B cell (primary cell): ENCODE data around the gene ZNF384. TPM values are rescaled to one million over a fixed set of nuclear protein-coding genes. Genes with fewer than 3 reads are reported as not detected.

ENCODE experiments used
- ATAC-seq: fragments of 200-7000 bp; cut with Tn5 transposase; one replicate; pipeline ENCODE4 v1.10.0; 2021; ENCODE audit warnings: low read depth, mild to moderate bottlenecking, moderate number of reproducible peaks, moderate library complexity
- CTCF ChIA-PET: fragments of 350-600 bp; sonication (Branson Sonifier 250); formaldehyde crosslinking; loops from one replicate; lab custom pipeline; 2021; ENCODE audit warnings: antibody characterized with exemption, inconsistent platforms; lab: Charles Lee
- POLR2A ChIA-PET: fragments of 350-600 bp; sonication (Branson Sonifier 250); formaldehyde crosslinking; loops from one replicate; lab custom pipeline; 2021; ENCODE audit warnings: antibody characterized with exemption; lab: Charles Lee
- DNase-seq: peaks from one replicate; pipeline ENCODE4 v3.0.0; 2013
- H2AFZ ChIP-seq: 2 replicates; pipeline ENCODE4 v1.6.1; 2012; ENCODE audit warnings: mild to moderate bottlenecking, low read depth, low read length; ENCODE audit not compliant: insufficient read depth, poor library complexity, severe bottlenecking
- H3K27ac ChIP-seq, 2 donors: 1 replicate in 1 of 2; 2 replicates in 1 of 2; pipeline ENCODE4 v1.5.1; 2012 to 2013; ENCODE audit warnings: low read length in 2 of 2, mild to moderate bottlenecking in 2 of 2, moderate library complexity in 1 of 2
- H3K27me3 ChIP-seq, 4 experiments: fragments of 200-600 bp in 1 of 4; sonication (generic) in 1 of 4; replicated peaks in 1 of 4; 1 replicate in 2 of 4; 2 replicates in 2 of 4; pipeline versions ENCODE4 v1.6.1 to v1.7.0; 2013 to 2016; ENCODE audit warnings: low read length in 3 of 4, mild to moderate bottlenecking in 2 of 4, mixed read lengths in 1 of 4, moderate library complexity in 1 of 4; ENCODE audit not compliant: insufficient read depth in 4 of 4, control insufficient read depth in 3 of 4; ENCODE audit errors: control extremely low read depth in 1 of 4
- H3K36me3 ChIP-seq, 2 experiments: replicated peaks in 1 of 2; 1 replicate in 1 of 2; 2 replicates in 1 of 2; pipeline versions ENCODE4 v1.6.1 to v1.7.1; 2013; ENCODE audit warnings: low read length in 1 of 2; ENCODE audit not compliant: insufficient read depth in 2 of 2, control insufficient read depth in 1 of 2; ENCODE audit errors: control extremely low read depth in 1 of 2, extremely low read depth in 1 of 2
- H3K4me1 ChIP-seq, 2 donors: fragments of 200-600 bp in 1 of 2; sonication (generic) in 1 of 2; 1 replicate in 1 of 2; 2 replicates in 1 of 2; pipeline versions ENCODE4 v1.5.1 to v1.6.1; 2013 to 2017; ENCODE audit warnings: low read length in 2 of 2; ENCODE audit not compliant: control insufficient read depth in 2 of 2, insufficient read depth in 2 of 2
- H3K4me2 ChIP-seq: replicated peaks from 2 replicates; pipeline ENCODE3; 2012; ENCODE audit warnings: mild to moderate bottlenecking, low read depth, low read length; ENCODE audit not compliant: poor library complexity, severe bottlenecking
- H3K4me3 ChIP-seq, 5 experiments: fragments of 200-600 bp in 1 of 5; sonication (generic) in 1 of 5; 1 replicate in 3 of 5; 2 replicates in 2 of 5; pipeline versions ENCODE4 v1.5.1 to v1.7.0; 2011 to 2016; ENCODE audit warnings: low read length in 4 of 5, mild to moderate bottlenecking in 4 of 5, low read depth in 2 of 5, control low read depth in 1 of 5, moderate library complexity in 1 of 5; ENCODE audit not compliant: insufficient read depth in 1 of 5; ENCODE audit errors: control extremely low read depth in 1 of 5, extremely low read depth in 1 of 5
- H3K79me2 ChIP-seq: fragments of 200-600 bp; sonication (generic); one replicate; pipeline ENCODE4 v1.6.0; 2016; ENCODE audit warnings: low read length; ENCODE audit not compliant: control insufficient read depth, insufficient read depth
- H3K9ac ChIP-seq: fragments of 200-600 bp; sonication (generic); 2 replicates; pipeline ENCODE4 v1.6.1; 2017; ENCODE audit warnings: mild to moderate bottlenecking, low read length, moderate library complexity
- H3K9me3 ChIP-seq, 3 donors: one replicate each; pipeline versions ENCODE4 v1.6.1 to v1.7.1; 2013; ENCODE audit warnings: low read length in 2 of 3; ENCODE audit not compliant: control insufficient read depth in 2 of 3, insufficient read depth in 1 of 3; ENCODE audit errors: control extremely low read depth in 1 of 3
- H4K20me1 ChIP-seq: 2 replicates; pipeline ENCODE4 v1.6.0; 2012; ENCODE audit warnings: mild to moderate bottlenecking, low read length; ENCODE audit not compliant: insufficient read depth, control insufficient read depth, poor library complexity, severe bottlenecking
- H3K27ac Mint-ChIP-seq: one replicate; pipeline ENCODE4 v1.8.0; 2021; ENCODE audit warnings: mixed read lengths
- H3K27me3 Mint-ChIP-seq: one replicate; pipeline ENCODE4 v1.8.0; 2021; ENCODE audit warnings: mixed read lengths
- H3K4me1 Mint-ChIP-seq: one replicate; pipeline ENCODE4 v1.8.0; 2021; ENCODE audit warnings: mixed read lengths
- H3K4me3 Mint-ChIP-seq: one replicate; pipeline ENCODE4 v1.8.0; 2021; ENCODE audit warnings: mixed read lengths
- H3K9me3 Mint-ChIP-seq: one replicate; pipeline ENCODE4 v1.8.0; 2022; ENCODE audit warnings: mixed read lengths; ENCODE audit not compliant: insufficient read depth
- CTCF ChIP-seq: fragments of 200-600 bp; IDR thresholded peaks from one replicate; pipeline ENCODE4 v1.8.0; 2022; ENCODE audit warnings: antibody characterized with exemption, mild to moderate bottlenecking
- EZH2 ChIP-seq: IDR thresholded peaks from 2 replicates; pipeline ENCODE4 v1.6.1; 2012; ENCODE audit warnings: borderline replicate concordance, low read depth, mild to moderate bottlenecking, moderate library complexity, low read length; ENCODE audit not compliant: insufficient read depth, poor library complexity, severe bottlenecking
- WGBS: methylation state at CpG from one replicate; pipeline ENCODE4 v1.1.5; 2013; ENCODE audit warnings: missing lambda C conversion rate; ENCODE audit not compliant: insufficient coverage; 5-methylcytosine and 5-hydroxymethylcytosine counted together
- intact Hi-C: fragments of 100-400 bp; cut with micrococcal nuclease; formaldehyde crosslinking; loops from one replicate; pipeline ENCODE4 v1.10.0; 2022
- polyA plus RNA-seq: library from polyadenylated mRNA; depleted of rRNA; stranded (reverse); fragments of >200 nt; gene quantifications from 2 replicates; pipeline ENCODE4 v1.2.3, GENCODE V29; 2012
- total RNA-seq, 2 donors: library from RNA; stranded (reverse); fragments of 120-200 nt in 1 of 2; gene quantifications; 1 replicate in 1 of 2; 2 replicates in 1 of 2; pipeline versions ENCODE4 v1.2.3 to v1.2.4, GENCODE V29; 2013 to 2022

The ZNF384 gene
- total and polyA plus RNA-seq, 2 donors (not counting 1 experiment from before 2014, with no cell fraction given) = 83.4 to 108 TPM

DNA sequence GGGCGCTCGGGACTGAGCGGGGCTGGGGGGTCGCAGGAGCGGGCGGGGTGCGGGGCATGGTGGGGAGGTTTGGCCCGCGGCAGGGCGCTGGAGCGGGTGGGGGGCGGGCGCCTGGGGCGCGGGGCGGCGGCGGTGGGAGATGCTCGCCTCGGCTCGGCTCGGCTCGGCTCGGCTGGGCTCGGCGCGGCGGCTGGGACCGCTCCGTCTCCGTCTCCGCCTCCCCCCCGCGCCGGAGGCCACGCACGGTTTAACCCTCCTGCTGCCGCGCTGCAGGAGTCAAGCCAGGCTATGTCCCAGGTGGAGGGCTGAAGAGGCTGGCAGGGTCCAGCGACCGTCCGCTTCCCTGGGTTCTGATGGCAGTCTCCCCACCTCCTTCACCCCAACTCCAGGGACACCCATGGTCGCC lies 11.5 kb upstream of the ZNF384 start, which contains the start of gene PIANP:
PIANP (minus strand) TSS at position 170 of the 406 bp plus-strand sequence. CDS start 2,754 bp downstream, outside the sequence.
- no peak within 1 kb of the TSS for H3K27ac ChIP-seq
- H3K9me3 Mint-ChIP-seq = no peaks in the 10 kb centered on the region
- under 1% methylated on average over 38 of the region's 43 CpGs for WGBS
- peak within 1 kb of the TSS; percentile 63 for H3K9ac ChIP-seq
- H2AFZ ChIP-seq = peak within 1 kb of the TSS; percentile 82
- peaks cover 4 to 39% (median 28%) of the 10 kb centered on the region in 4 experiments for H3K27me3 ChIP-seq
- peaks cover 50% of the 10 kb centered on the region for H3K4me1 Mint-ChIP-seq
- no peaks in the 10 kb centered on the region for H3K79me2 ChIP-seq
- peak within 1 kb of the TSS; percentile 99 for H3K4me2 ChIP-seq
- peaks cover 34% of the 10 kb centered on the region for H3K27me3 Mint-ChIP-seq
- no peak for TF ChIP-seq CTCF
- no peak for TF ChIP-seq EZH2
- H3K4me1 ChIP-seq = peaks cover 45 to 47% of the 10 kb centered on the region in 2 donors
- no peaks in the 10 kb centered on the region for H4K20me1 ChIP-seq
- ChIA-PET POLR2A (no interaction called here), CTCF (no interaction called here)
- H3K9me3 ChIP-seq = no peaks in the 10 kb centered on the region
- DNase-seq (peak; percentile 68), ATAC-seq (peak; percentile 52)
- intact Hi-C loops = no loop called here
- H3K36me3 ChIP-seq = no peaks in the 10 kb centered on the region
- peak within 1 kb of the TSS; percentile 38 for H3K27ac Mint-ChIP-seq
- H3K4me3 Mint-ChIP-seq = peak within 1 kb of the TSS; percentile 83
- peak within 1 kb of the TSS in 4 of 5 experiments; percentile 32 to 65 (median 57) for H3K4me3 ChIP-seq

DNA sequence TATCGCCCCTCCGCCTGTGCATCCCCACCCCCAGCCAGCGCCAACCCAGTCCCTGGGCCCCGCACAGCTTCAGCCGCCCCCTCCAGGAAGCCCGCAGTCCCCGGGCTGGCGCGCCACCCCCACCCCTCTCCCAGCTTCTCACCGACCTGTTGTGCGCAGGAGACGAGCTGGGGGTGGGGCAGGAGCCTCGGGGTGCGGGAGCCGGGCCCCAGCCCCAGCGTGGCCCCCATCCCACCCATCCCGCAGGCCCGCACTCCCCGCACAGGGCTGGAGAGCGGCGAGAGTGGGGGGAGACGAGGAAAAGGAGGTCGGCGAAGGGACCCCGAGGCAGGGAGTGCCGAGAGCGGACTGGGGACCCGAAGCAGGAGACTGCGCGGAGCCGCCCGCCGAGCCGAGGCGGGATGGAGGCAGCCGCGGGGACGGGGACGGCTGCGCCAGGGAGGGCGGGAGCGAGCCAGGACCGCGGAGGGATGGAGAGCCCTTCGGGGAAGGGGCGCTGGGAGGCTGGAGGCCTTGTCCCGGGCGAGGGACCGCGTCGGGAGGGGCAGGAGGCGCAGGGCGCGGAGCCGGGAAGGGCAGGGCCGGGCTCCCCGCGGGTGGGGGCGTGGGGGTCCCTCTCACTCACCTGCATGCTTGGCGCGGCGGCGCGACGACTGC lies 10.9 kb upstream of the ZNF384 start:
- no peak for TF ChIP-seq CTCF
- no peak for TF ChIP-seq EZH2
- Histone ChIP-seq H3K4me1 (peaks cover 50 to 53% of the 10 kb centered on the region in 2 donors), H3K79me2 (no peaks in the 10 kb centered on the region), H3K27me3 (peaks cover 4 to 37% (median 28%) of the 10 kb centered on the region in 4 experiments), H4K20me1 (no peaks in the 10 kb centered on the region), H3K27ac (no peak overlapping the region), H3K4me2 (peak overlapping the region; percentile 99), H2AFZ (peak overlapping the region; percentile 82), H3K36me3 (no peaks in the 10 kb centered on the region), H3K4me3 (peak overlapping the region in 4 of 5 experiments; percentile 32 to 65 (median 57)), H3K9me3 (peaks cover 0 to 3% (median 0%) of the 10 kb centered on the region in 3 donors), H3K9ac (peak overlapping the region; percentile 63)
- ChIA-PET CTCF (interaction anchor here (0.6 to 2.5 kb wide), 4 partner anchors 11 to 413 kb away, joined by 3 to 6 read pairs (median 4); partner anchors contain the start of gene ZNF384), POLR2A (interaction anchor here (0.8 to 1.0 kb wide), 2 partner anchors 24 to 53 kb away, joined by 3 to 5 read pairs; partner anchors contain the start of genes COPS7A and MLF2)
- Mint-ChIP-seq H3K27me3 (peaks cover 30% of the 10 kb centered on the region), H3K27ac (no peak overlapping the region), H3K9me3 (no peaks in the 10 kb centered on the region), H3K4me3 (peak overlapping the region; percentile 65), H3K4me1 (peaks cover 53% of the 10 kb centered on the region)
- intact Hi-C loops = no loop called here
- WGBS = 3% methylated on average over 49 of the region's 65 CpGs
- no peak for ATAC-seq
- peak; percentile 37 for DNase-seq
